Smooth muscle cell (in vitro differentiated cells): ENCODE results near the gene LIX1L. TPM values are rescaled to one million over a fixed set of nuclear protein-coding genes. Genes with fewer than 3 reads are reported as not detected.

Experiments
- DNase-seq: peaks from one replicate; lab custom pipeline; 2025; ENCODE audit not compliant: unreplicated experiment; lab: John Stamatoyannopoulos, UW
- H2AFZ ChIP-seq: fragments of 200-600 bp; sonication (generic); 2 replicates; pipeline ENCODE4 v1.6.0; 2016; ENCODE audit warnings: antibody characterized with exemption, low read depth, mild to moderate bottlenecking
- H3F3A ChIP-seq: fragments of 200-600 bp; sonication (generic); 2 replicates; pipeline ENCODE4 v1.6.0; 2017; ENCODE audit warnings: antibody characterized with exemption, low read depth
- H3K27ac ChIP-seq: fragments of 200-600 bp; sonication (generic); 2 replicates; pipeline ENCODE4 v1.5.1; 2016; ENCODE audit warnings: low read depth, mild to moderate bottlenecking
- H3K27me3 ChIP-seq: fragments of 200-600 bp; sonication (generic); 2 replicates; pipeline ENCODE4 v1.6.1; 2016; ENCODE audit warnings: low read depth, mild to moderate bottlenecking
- H3K36me3 ChIP-seq: fragments of 200-600 bp; sonication (generic); 2 replicates; pipeline ENCODE4 v1.5.1; 2016; ENCODE audit warnings: low read depth
- H3K4me1 ChIP-seq: fragments of 200-600 bp; sonication (generic); 2 replicates; pipeline ENCODE4 v1.5.1; 2016; ENCODE audit warnings: low read depth
- H3K4me2 ChIP-seq: fragments of 200-600 bp; sonication (generic); 2 replicates; pipeline ENCODE4 v1.6.0; 2016; ENCODE audit warnings: mild to moderate bottlenecking
- H3K4me3 ChIP-seq: fragments of 200-600 bp; sonication (generic); 2 replicates; pipeline ENCODE4 v1.5.1; 2016; ENCODE audit warnings: mild to moderate bottlenecking
- H3K79me2 ChIP-seq: fragments of 200-600 bp; sonication (generic); 2 replicates; pipeline ENCODE4 v1.6.0; 2016; ENCODE audit warnings: low read depth, mild to moderate bottlenecking
- H3K9ac ChIP-seq: fragments of 200-600 bp; sonication (generic); 2 replicates; pipeline ENCODE4 v1.6.0; 2016; ENCODE audit warnings: low read depth
- H3K9me3 ChIP-seq: fragments of 200-600 bp; sonication (generic); replicated peaks from 2 replicates; pipeline ENCODE4 v1.5.1; 2016; ENCODE audit warnings: low read depth
- H4K20me1 ChIP-seq: fragments of 200-600 bp; sonication (generic); 2 replicates; pipeline ENCODE4 v1.6.0; 2016; ENCODE audit warnings: low read depth
- CTCF ChIP-seq: fragments of 200-600 bp; sonication (generic); IDR thresholded peaks from 2 replicates; pipeline ENCODE4 v1.5.1; 2017; ENCODE audit warnings: borderline replicate concordance, mild to moderate bottlenecking, antibody characterized with exemption; ENCODE audit not compliant: insufficient read depth, poor library complexity, severe bottlenecking
- WGBS: methylation state at CpG from one replicate; pipeline ENCODE4 v1.1.7; 2016; ENCODE audit warnings: low lambda C conversion rate; 5-methylcytosine and 5-hydroxymethylcytosine counted together
- polyA plus RNA-seq: library from polyadenylated mRNA; unstranded; fragments of >200 nt; fragmentation: Nextera tagmentation; extraction: Ambion mirVana; gene quantifications from 2 replicates; pipeline ENCODE4 v1.2.1, GENCODE V29; 2016
- total RNA-seq: library from RNA; depleted of rRNA; stranded (reverse); fragments of >200 nt; gene quantifications from 2 replicates; pipeline ENCODE4 v1.2.3, GENCODE V29; 2014

Gene LIX1L
- total and polyA plus RNA-seq, 2 experiments from 2014 or later = 31.1 to 32.7 TPM

DNA sequence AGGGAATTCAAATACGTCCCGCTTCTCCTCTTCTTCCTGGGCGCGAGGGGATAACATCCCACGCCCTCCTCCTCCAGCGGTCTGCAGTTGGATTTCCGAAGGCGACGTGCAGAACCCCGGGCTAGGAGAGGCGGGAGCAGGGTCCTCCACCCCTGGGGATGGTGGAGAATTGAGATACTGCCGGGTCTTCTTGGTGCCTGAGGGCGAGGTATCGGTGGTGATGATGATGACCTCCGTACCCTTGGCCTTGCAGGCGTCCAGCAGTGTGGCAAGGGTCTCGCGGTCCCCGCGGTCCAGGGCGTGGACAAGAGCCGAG lies 3.2 kb upstream of the LIX1L start:
- H3K4me3 ChIP-seq = peak overlapping the region; percentile 70
- H3K4me2 ChIP-seq = peak overlapping the region; percentile 91
- peak overlapping the region; percentile 40 for H3K27ac ChIP-seq
- no peaks in the 10 kb centered on the region for H3K9me3 ChIP-seq
- H3K4me1 ChIP-seq = peaks cover 36% of the 10 kb centered on the region
- peak overlapping the region; percentile 90 for H2AFZ ChIP-seq
- peaks cover 7% of the 10 kb centered on the region for H3F3A ChIP-seq
- DNase-seq = no peak
- peak overlapping the region; percentile 41 for H3K9ac ChIP-seq
- no peaks in the 10 kb centered on the region for H3K27me3 ChIP-seq
- under 1% methylated on average over 19 of the region's 22 CpGs for WGBS
- H4K20me1 ChIP-seq = no peaks in the 10 kb centered on the region
- H3K79me2 ChIP-seq = peaks cover 11% of the 10 kb centered on the region
- no peak for TF ChIP-seq CTCF
- no peaks in the 10 kb centered on the region for H3K36me3 ChIP-seq

DNA sequence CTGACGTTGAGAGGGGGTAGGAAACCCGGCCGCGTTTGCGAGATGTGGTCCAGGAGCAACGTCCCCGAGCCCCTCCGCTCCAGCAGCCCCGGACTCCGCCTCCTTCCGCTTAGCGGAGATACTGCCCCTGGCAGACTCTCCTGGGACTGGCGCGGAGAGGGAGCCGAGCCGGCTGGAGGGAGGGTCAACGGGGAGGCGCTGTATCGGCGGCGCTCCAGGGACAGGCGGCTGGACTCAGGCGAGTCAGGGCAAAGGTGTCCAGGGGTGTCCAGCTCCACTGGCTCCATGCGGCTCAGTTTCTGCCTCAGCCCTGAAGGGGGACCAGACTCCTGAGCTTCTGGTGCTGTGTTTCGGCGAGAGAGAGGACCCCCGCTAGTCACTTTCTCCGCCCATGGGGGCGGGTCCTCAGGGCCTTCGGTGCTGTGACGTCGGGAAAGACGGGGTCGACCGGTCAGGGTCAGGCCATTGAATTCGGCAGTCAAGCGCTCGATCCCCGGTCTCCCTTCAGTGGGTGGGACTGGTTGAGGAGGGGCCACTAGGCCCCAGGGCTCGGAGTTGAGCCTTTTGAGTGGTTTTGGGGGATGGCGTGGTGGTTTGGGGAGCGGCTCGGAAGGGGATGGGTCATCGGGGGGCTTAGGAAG lies 2.8 kb upstream of the LIX1L start:
- peak; percentile 79 for DNase-seq

GRCh38 chr1:145959957-145960467 lies 2.2 kb upstream of the LIX1L start:
- peak overlapping the region; percentile 90 for H2AFZ ChIP-seq
- no peak for DNase-seq
- no peaks in the 10 kb centered on the region for H3K9me3 ChIP-seq
- peak overlapping the region; percentile 70 for H3K4me3 ChIP-seq
- H3K4me1 ChIP-seq = peaks cover 37% of the 10 kb centered on the region
- H3K36me3 ChIP-seq = no peaks in the 10 kb centered on the region
- TF ChIP-seq CTCF = no peak
- 12% methylated on average over 9 of the region's 12 CpGs for WGBS
- H3K9ac ChIP-seq = no peak overlapping the region
- no peak overlapping the region for H3K27ac ChIP-seq
- H3K79me2 ChIP-seq = peaks cover 22% of the 10 kb centered on the region
- H4K20me1 ChIP-seq = peaks cover 4% of the 10 kb centered on the region
- peak overlapping the region; percentile 91 for H3K4me2 ChIP-seq
- no peaks in the 10 kb centered on the region for H3K27me3 ChIP-seq
- peaks cover 7% of the 10 kb centered on the region for H3F3A ChIP-seq

More for the DNA sequence above, 2.8 kb upstream of the LIX1L start:
- Histone ChIP-seq H3K27me3 (no peaks in the 10 kb centered on the region), H3K27ac (peak overlapping the region; percentile 40), H4K20me1 (no peaks in the 10 kb centered on the region), H3K4me2 (peak overlapping the region; percentile 91), H3K4me1 (peaks cover 39% of the 10 kb centered on the region), H3K36me3 (no peaks in the 10 kb centered on the region), H3K4me3 (peak overlapping the region; percentile 70), H2AFZ (peak overlapping the region; percentile 90), H3K79me2 (peaks cover 16% of the 10 kb centered on the region), H3K9me3 (no peaks in the 10 kb centered on the region), H3K9ac (peak overlapping the region; percentile 41), H3F3A (peaks cover 7% of the 10 kb centered on the region)
- no peak for TF ChIP-seq CTCF
- WGBS = under 1% methylated on average over 31 of the region's 44 CpGs

- peaks cover 29% of the 10 kb centered on the region for H3K79me2 ChIP-seq
- no peak overlapping the region for H3K27ac ChIP-seq
- H3F3A ChIP-seq = peaks cover 7% of the 10 kb centered on the region
- TF ChIP-seq CTCF = no peak
- H3K4me2 ChIP-seq = no peak overlapping the region
- no peak overlapping the region for H3K9ac ChIP-seq
- H2AFZ ChIP-seq = no peak overlapping the region
- H3K36me3 ChIP-seq = no peaks in the 10 kb centered on the region
- no peak for DNase-seq
- no peaks in the 10 kb centered on the region for H3K9me3 ChIP-seq
- no peaks in the 10 kb centered on the region for H3K27me3 ChIP-seq
- no peak overlapping the region for H3K4me3 ChIP-seq
- peaks cover 35% of the 10 kb centered on the region for H3K4me1 ChIP-seq
- H4K20me1 ChIP-seq = peaks cover 11% of the 10 kb centered on the region
Observed at GRCh38 chr1:145959333-145959732, 1.5 kb upstream of the LIX1L start.
